Measurements from ENCODE around the gene FADS6. TPM values are rescaled to one million over a fixed set of nuclear protein-coding genes. Genes with fewer than 3 reads are reported as not detected.

FADS6 gene, protein sequence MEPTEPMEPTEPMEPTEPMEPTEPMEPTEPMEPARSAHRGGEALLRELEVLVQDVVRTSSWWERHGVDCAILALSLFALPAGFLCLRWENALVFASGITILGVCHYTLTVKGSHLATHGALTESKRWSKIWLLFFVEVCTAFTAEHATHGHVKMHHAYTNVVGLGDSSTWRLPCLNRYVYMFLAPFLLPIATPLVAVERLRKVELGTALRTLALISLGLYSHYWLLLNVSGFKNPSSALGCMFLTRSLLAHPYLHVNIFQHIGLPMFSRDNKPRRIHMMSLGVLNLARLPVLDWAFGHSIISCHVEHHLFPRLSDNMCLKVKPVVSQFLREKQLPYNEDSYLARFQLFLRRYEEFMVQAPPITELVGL
- not detected in 2 replicates for total RNA-seq

DNA sequence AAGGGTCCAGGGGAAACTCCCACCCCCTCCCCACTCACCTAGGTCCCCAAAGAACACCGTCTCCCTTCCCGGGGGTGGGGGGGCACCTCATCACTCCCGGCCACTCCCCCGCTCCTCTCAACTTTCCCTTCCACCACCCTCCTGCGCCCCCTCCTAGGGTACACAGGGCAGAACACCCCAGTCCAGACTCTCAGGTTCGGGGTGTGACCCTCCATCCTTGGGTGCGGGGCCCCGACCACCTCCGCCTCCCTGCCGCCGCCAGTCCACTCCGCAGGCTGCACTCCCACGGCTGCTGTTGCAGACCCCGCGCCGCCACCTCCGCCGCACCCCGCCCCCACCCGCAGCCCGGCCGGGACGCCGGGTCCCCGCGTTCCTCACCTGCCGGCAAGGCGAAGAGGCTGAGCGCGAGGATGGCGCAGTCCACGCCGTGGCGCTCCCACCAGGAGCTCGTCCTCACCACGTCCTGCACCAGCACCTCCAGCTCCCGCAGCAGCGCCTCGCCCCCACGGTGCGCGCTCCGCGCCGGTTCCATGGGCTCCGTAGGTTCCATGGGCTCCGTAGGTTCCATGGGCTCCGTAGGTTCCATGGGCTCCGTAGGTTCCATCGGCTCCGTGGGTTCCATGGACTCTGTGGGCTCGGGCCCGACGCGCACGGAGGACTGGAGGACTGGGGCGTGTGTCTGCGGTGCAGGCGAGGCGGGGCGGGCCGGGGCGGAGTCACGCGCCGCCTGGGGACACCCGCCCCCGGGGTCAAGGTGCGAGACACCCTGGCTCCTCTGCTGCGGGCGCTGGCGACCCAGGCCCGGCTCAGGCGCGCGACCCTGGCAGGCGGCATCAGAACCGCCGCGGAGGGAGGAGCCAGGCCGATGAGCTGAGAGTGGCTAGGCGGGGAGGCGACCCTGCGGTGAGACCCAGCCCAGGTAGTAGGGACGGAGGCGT is at the start of gene FADS6:
Gene FADS6 (minus strand): TSS at position 660 of the 938 bp plus-strand sequence. CDS start 38 bp downstream, at position 622.

DNA sequence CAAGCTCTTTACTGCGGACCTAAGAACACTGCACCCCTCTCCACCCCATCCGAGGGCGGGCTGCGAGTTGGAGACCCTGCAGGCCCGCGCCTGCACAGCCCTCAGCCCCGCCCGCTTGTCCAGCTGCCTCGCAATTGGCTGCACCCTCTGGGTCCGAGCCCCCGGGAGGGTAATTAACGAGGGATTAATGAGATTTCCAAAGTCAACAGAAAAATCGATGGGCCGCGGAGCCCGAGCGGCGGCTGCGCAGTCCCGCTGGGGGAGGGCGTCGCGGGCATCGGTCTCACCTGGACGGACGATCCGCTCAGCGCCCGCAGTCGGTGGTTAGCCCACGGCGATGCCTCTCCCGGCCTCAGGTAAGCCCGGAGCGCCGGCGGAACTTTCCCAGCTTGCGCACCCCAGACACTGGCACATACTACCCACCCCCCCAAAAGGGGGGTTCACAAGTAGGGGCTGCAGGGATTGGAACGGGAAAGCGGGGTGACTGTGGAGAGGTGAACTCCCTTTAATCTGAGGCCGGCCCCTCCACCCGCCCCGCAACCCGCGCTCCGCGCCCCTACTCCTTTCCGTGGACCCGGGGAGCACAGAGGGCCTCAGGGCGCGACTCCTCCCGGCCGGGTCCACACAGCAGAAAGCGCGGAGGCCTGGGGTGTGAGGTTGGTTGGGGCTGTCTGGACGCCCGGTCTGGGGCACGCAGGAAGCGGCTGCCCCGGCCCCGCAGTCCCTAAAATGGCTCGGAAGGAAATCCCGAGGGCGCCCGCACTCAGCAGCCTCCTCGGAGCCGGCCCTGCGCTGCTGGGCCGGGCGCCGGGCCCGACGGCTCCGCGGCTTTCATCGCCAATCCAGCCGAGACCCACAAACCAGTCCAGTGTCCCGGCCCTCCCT is 42.4 kb upstream of the FADS6 start, which contains the start of gene OTOP3:
Gene OTOP3 (plus strand): TSS at position 314 of the 885 bp plus-strand sequence. CDS start 24 bp downstream, at position 338.

DNA sequence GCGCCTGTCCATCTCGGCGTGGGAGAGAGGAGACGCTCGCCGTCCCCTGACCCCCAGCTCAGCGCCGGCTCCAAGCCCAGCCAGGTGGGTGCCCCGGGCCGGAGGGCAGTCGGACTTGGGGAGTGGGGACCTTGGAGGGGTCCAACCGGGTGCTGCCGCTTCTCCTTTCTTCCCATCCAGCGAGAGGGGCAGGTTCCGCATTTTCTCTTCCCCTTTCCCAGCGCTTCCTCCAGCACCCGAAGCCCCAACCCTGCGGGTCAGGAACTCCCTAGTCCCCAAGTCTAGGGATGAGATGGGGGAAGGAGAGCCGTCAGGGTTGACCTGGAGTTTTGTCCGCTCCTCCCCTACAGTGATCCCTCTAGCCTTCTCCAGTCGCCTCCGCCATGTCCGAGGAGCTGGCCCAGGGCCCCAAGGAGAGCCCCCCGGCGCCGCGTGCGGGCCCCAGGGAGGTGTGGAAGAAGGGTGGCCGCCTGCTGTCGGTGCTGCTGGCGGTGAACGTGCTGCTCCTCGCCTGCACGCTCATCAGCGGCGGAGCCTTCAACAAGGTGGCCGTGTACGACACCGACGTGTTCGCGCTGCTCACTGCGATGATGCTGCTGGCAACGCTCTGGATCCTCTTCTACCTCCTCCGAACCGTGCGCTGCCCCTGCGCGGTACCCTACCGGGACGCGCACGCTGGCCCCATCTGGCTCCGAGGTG is 31.0 kb upstream of the FADS6 start, which contains the start of gene OTOP2:
Gene OTOP2 (plus strand): TSS at position 24 of the 699 bp plus-strand sequence. CDS start 360 bp downstream, at position 384.

DNA sequence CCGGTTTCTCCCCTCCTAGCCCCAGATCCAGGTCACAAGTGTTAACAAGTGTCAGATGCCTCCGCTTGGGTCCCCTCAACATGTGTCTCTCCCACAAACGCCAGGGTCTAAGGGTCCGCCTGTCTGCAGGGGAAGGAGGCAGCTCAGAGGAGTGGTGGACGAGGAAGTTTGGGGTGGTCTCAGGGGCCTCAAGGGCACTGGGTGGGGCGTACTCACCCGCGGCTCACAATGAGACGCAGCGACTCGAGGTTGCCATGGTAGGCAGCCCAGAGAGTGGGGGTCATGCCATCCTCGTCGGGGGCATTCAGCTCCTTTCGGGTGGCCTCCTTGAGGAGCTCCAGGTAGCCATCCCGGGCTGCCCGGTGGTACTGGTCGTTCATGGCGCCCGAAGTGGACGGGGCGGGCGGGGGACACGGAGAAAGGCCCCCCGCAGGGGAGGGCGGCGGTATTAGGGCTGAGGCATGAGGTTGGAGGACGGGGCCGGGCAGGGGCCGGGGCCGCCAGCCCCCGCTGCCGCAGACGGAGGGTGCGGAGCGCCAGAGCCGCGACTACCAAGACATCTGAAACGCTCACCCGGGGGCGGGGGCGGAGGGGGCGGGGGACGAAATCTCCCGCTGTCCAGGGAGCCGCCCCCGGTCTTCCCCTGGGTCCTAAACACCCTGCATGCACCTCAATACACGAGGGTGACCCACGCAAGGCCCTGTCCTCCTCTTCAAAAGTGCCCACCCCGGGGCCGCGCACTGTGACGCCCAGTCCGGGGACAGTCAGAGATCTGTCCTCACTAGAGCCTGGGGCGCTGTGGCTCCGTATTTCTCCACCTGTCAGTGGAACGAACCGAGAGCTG is 29.5 kb upstream of the FADS6 start, which contains the start of gene USH1G:
Gene USH1G (minus strand): TSS at position 562 of the 844 bp plus-strand sequence. CDS start 182 bp downstream, at position 380.

DNA sequence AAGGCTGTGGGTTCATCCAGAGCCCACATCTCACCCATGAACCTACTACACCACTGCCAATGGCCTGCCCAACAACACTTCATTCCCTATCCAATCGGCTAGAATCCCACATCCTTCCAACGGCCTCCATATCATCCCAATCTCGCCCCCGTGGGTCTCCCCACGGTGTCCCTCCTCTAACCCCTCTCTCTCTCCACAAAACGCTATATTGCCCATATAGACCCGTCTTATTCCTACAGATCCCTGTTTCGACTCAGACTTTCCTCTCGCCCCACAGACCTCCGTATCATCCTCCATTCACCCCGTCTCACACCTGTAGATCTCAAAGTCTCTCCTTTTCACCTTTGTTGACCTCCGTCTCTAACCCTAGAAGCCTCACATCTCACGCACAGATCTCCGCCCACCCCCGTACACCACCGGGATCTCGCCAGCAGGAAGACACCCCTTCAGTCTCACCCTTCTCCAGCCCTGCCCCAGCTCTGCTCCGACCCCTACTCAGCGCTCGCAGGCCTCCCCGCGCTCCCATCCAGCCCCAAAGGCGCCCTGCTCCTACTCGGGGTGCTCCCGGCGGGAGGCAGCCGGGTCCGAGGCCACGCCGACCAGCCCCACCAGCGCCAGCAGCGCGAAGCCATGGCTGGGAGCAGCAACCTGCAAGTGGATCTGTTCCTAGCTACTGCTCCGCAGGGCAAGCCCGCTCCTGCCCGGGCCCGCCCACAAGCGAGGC is 21.0 kb downstream of the FADS6 start, which contains the start of gene FDXR:
Gene FDXR (minus strand): TSS at position 682 of the 724 bp plus-strand sequence. CDS start 50 bp downstream, at position 632.

DNA sequence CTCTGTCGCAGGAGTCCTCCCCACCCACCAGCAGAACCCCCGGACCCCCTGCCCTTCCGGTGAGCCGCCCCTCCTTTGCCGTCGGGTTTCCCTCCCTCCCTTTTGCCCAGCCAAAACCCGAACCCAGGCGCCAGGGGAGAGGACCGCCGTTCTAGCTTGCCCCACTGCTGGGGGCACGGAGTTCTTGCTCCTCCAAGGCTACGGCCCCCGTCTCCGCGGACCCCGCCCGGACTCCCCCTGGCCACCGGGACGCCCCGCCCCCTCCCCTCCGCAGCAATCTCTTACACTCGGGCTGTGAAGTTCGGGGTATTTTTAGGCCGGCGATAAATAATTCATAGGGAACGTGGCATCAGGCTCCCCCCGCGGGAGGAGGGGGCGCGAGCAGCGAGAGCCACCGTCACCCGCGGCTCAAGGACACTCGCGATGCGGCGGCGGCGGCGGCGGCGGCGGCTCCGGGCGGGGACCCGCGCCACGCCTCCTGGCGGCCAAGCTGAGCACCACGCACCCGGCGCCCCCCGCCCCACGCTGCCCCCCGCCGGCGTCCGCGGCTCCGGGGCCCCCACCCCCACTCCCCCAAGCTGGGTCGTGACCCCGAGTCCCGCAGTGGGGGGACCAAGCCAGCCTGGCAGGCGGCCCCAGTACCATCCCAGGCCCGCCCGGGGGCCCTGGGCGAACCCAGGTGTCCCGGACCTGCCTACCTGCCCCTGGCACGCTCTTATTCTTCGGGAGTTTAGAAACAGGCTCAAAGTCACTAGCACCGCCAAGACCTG is 33.8 kb downstream of the FADS6 start, which contains the start of gene GRIN2C:
Gene GRIN2C (minus strand): TSS at position 427 of the 770 bp plus-strand sequence. CDS start 4,793 bp downstream, outside the sequence.

Other genes with a start within 250 kb of the FADS6 start
- not detected in 2 replicates for gene CD300LF, start 180.7 kb downstream of the FADS6 start, total RNA-seq
- 0.40 and 0.44 TPM in 2 replicates for gene RAB37, start 156.4 kb downstream of the FADS6 start, total RNA-seq
- gene NHERF1, start 145.0 kb downstream of the FADS6 start, total RNA-seq, result 25.1 and 27.2 TPM in 2 replicates
- 15.7 and 22.2 TPM in 2 replicates for gene NAT9, start 117.3 kb downstream of the FADS6 start, total RNA-seq
- gene GRIN2C, start 33.7 kb downstream of the FADS6 start, total RNA-seq, result not detected in 2 replicates
- 74.3 and 79.2 TPM in 2 replicates for gene FDXR, start 20.6 kb downstream of the FADS6 start, total RNA-seq
- gene USH1G, start 29.6 kb upstream of the FADS6 start, total RNA-seq, result not detected in 2 replicates
- gene OTOP2, start 30.6 kb upstream of the FADS6 start, total RNA-seq, result not detected in 2 replicates
- not detected in 2 replicates for gene OTOP3, start 42.3 kb upstream of the FADS6 start, total RNA-seq
- gene HID1, start 79.1 kb upstream of the FADS6 start, total RNA-seq, result 14.3 and 15.5 TPM in 2 replicates
- gene CDR2L, start 94.0 kb upstream of the FADS6 start, total RNA-seq, result 34.8 and 37.3 TPM in 2 replicates
- gene MRPL58, start 119.0 kb upstream of the FADS6 start, total RNA-seq, result 85.4 and 109 TPM in 2 replicates
- 191 and 298 TPM in 2 replicates for gene ATP5PD, start 153.3 kb upstream of the FADS6 start, total RNA-seq
- 15.0 and 19.5 TPM in 2 replicates for gene KCTD2, start 153.6 kb upstream of the FADS6 start, total RNA-seq
- 4.7 and 6.0 TPM in 2 replicates for gene SLC16A5, start 194.3 kb upstream of the FADS6 start, total RNA-seq
- gene ARMC7, start 216.3 kb upstream of the FADS6 start, total RNA-seq, result 6.3 and 7.8 TPM in 2 replicates
- gene NT5C, start 238.1 kb upstream of the FADS6 start, total RNA-seq, result 60.8 and 62.7 TPM in 2 replicates

Data from mammary microvascular endothelial cell (primary cell).